Subcutaneous adipose tissue (tissue), 4 donors: Measurements from ENCODE around the gene LAMP5. TPM values are rescaled to one million over a fixed set of nuclear protein-coding genes. Genes with fewer than 3 reads are reported as not detected.

Experiments used
- CTCF ChIP-seq: fragments of 450-650 bp; IDR thresholded peaks from one replicate; pipeline ENCODE4 v1.5.1; 2016; ENCODE audit warnings: low read depth, mild to moderate bottlenecking, control low read depth, antibody characterized with exemption, moderate library complexity
- total RNA-seq, 4 donors: library from RNA; depleted of rRNA; stranded (reverse); fragments of >200 nt; gene quantifications; one replicate each; pipeline ENCODE4 v1.1.0, GENCODE V29; 2016

Gene LAMP5
- total RNA-seq, 4 donors from 2014 or later, result not detected

GRCh38 chr20:9573335-9574151 lies 59.2 kb downstream of the LAMP5 start:
- TF ChIP-seq CTCF, result no peak

- no peak for TF ChIP-seq CTCF
These were observed 59.8 kb downstream of the LAMP5 start for GRCh38 chr20:9574181-9574580.

GRCh38 chr20:9574776-9575175 lies 60.4 kb downstream of the LAMP5 start:
- TF ChIP-seq CTCF, result no peak

GRCh38 chr20:9575836-9576235 lies 61.4 kb downstream of the LAMP5 start:
- TF ChIP-seq CTCF, result no peak

- no peak for TF ChIP-seq CTCF
These were observed 62.3 kb downstream of the LAMP5 start for GRCh38 chr20:9576695-9577094.

- TF ChIP-seq CTCF, result no peak
These were observed 63.0 kb downstream of the LAMP5 start for GRCh38 chr20:9577397-9577796.

- TF ChIP-seq CTCF, result no peak
These were observed 64.2 kb downstream of the LAMP5 start for GRCh38 chr20:9578594-9578993.
